Activated T-cell treated with anti-CD3 and anti-CD28 coated beads for 24 hours (primary cell): ENCODE results near the gene KCNMA1.
"Not testable (repeated sequence)": the region's sequence is repeated elsewhere in the genome, so short reads cannot be mapped to it uniquely, and the experiment has no call there.

Experiments used
- DNase-seq: peaks from one replicate; pipeline ENCODE4 v3.0.0-alpha.2; 2020; ENCODE audit warnings: low read depth

KCNMA1 gene

DNA sequence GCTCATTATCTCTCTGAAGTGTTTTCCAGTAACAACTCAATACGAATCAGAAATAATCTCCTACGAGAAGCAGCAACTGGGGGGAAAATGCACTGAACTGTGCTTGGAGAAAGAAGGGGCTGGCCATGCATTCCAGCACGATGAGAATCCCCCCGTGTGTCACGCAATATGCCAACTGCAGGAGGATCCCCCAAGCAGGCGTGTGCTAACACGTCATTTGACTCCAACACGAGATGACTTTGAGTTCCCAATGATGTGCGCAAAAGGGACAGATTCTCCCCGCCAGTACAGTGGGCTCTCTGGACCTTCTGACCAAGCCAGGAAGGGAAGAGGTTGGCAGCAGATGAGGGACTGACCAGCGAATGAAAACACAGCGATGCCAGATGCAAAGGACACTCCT, 105.5 kb downstream of the KCNMA1 start:
- DNase-seq: no peak

DNA sequence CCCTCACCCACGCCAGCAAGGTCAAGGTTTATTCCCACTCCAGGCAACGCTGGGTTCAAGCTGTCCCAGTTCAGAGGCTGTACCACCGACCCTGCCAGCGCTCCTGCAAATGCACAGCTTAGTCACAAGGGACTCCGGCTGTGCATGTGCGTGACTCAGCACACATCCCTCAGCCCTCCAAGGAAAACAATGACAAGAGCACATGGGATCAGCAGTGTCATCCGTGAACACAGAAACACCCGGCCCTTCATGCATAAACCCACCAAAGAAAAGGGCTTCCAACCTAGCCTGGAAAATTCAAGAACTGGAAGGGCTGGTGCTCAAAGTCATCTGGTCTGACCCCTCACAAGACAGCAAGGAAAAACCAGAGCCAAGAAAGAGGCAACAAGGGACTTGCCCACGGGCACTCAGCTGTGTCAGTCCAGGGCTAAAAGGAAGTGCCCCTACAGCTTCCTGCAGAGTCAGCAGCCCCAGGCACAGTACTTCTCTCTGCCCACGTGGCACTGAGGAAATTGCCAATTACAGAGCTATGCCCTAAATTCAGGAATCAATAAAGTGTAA, 106.1 kb downstream of the KCNMA1 start:
- no peak for DNase-seq

DNA sequence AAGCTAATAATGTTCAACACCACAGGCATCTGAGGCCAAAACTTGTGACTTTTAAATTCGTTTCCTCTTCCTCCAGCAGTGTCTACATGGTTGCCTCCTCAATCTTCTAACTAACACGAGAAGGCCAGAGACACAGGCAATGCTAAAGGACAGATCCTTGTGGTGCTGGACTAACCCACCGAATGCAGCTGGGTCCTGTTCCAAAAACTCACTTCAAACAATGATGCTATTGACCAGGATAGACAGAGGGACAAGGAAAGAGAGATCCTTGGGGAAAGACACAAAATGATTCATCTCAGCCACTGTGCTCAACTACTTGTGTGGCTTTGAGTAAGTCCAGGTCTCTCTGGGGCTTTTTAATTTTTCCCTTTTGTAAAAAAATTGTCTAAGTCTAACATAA, 107.6 kb downstream of the KCNMA1 start:
- DNase-seq: no peak

DNA sequence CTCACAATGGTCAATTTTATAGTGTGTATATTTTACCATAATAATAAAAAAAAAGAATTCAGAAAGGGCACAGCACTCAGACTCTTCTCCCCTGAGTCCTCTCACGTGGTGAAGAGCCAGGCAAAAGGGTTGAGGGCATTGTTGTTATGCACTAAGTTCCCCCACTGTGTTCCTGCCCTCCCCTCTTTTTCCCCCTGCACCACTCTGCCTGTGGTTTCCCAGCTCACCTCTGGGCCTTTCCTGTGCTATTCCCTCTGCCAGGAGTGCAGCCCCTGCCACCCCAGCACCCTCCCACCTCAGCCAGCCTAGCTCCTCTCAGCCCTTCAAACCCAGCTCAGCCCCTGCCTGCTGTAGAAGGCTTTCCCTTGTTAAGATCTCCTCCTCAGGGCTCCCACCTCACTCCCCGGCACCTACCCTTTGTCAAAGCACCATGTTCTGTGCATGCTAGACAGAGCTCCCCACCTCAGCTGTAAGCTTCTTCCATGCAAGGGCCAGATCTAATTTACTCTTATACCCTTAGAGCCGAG, 108.5 kb downstream of the KCNMA1 start:
- no peak for DNase-seq

DNA sequence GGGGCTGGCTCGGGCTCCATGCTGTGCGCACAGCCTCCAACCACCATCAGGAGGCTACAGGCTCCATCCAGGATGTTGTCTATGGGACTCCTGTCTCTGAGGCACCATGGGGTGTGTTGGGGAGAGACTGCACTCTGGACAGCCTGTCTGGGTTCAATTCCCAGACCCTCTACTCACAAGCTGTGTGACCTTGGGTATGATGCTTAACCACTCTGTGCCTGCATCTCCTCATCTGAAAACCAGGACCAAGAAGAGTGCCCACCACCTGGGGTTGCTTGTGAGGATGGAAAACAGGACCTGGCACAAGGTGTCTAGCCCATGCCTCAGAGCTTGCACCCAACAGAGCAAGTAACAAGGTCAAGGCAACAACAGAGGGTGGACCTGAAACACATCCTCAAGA, 109.8 kb downstream of the KCNMA1 start:
- DNase-seq: no peak

DNA sequence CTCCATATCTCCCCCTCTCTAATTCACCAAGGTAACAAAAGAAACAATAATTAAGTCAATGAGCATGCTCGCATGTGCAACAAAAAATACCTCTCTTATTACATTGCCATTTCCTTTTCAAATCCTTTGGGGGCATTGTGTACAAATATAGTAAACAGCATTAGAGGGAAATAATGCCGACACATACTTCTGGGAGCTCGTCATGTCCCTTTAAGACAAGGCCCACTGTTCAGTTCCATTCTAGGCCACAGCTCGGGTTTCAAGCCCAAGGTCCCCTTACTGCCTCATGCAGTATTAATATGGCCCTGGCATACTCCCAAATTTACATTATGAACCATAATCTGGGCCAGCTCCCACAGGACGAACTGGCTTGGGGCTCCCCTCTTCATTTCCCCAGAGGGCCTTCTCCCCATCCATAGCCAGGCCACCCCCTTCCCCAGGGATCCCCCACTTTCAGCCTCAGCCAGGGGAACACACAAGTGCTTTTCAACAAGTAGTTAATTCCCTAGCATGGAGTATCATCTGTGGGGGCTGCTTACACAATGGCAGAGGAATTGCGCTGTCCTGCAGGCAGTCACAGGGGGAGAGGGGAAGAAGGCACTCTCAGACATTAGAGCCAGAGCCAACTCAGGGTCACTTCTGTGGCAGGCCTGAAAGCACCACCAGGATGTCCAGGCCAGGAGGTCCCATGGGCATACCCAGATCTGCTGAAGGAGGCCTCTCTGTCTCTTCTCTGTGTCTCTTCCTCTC, 110.6 kb downstream of the KCNMA1 start:
- no peak for DNase-seq

DNA sequence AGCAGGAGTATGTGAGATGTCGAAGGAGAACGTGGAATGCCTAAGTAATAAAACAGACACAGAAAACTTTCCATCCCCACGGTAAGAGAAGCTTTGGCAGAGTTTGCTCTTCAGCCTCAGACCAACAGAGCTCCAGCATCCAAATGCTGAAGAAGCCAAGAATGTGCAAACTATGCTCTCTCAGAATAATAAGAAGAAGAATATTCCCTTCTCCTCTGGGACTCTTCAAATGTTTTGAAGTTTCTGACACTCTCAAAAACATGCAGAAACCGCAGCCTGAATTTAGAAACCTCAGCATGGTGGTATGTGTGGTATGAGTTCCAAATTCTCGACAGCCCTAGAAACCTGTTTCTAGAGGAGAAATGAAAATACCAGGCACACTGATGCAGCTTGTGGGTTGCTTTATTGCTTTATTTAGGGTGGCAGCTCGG, 113.3 kb downstream of the KCNMA1 start:
- DNase-seq: no peak

DNA sequence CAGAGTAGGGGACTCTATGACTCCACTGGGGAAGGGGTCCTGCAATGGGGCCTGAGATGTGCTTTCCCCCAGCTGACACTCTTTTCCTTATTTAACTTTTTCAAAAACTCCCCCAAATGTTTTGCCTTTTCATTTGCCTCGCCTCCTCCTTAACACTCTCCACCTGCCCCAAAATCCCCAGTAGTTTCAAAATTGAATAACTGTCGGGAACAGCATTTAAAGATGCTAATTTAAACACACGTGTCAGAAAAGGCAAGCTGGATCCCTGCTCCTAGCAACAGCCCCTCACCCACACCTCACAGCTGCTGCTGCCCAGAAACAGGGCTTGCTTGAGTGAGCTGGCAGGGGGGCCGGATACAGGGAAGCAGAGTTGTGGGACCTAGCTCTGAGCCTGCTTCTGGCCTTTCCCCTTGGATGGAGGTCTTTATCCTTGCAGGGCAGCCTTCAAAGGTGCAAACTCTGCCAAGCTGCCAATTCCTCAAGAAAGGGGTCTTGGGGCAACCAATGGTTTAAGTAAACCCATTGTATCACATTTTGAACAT, 115.3 kb downstream of the KCNMA1 start:
- no peak for DNase-seq

DNA sequence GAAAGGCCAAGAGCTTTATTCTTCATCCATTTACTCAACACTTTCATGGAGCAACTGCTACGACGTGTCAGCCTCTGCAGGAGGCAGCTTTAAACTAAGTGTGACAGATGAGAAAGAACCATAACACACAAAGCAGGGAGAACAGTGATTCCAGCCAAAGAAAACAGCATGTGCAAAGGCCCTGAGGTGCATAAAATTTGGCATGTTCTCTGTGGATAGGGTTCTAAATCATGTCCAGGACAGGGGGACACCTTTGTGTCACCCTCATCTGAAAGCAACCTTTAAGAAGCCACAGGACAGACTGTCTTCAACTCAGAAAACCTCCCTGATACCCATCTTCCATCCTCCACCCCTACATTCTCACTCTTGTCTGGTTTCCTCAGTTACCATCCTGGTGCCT, 116.6 kb downstream of the KCNMA1 start:
- no peak for DNase-seq

DNA sequence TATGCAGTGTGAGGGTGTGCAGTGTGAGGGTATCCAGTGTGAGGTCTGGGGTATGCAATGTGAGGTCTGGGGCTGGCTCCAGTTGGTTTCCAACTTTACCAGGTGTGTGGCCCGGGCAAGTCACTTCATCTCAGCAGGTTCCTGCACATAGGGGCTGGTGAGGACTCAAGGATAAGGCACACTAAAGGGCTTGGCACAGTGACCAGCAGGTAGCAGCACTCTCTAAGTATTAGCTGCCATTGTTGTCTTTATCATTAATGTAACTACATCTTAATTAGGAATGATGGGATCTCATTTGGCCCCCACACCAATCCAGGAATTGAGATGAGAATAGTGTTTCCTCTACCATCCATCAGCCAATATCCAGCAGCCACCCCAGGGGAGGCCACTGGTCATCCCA, 117.3 kb downstream of the KCNMA1 start:
- DNase-seq: no peak

DNA sequence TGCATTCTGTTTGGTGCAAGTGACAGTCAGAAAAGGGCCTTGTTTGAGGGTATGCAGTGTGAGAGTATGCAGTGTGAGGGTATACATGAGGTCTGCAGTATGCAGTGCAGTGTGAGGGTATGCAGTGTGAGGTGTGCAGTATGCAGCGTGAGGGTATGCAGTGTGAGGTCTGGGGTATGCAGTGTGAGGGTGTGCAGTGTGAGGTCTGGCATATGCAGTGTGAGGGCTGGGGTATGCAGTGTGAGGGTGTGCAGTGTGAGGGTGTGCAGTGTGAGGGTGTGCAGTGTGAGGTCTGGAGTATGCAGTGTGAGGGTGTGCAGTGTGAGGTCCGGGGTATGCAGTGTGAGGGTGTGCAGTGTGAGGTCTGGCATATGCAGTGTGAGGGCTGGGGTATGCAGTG, 117.8 kb downstream of the KCNMA1 start:
- DNase-seq: not testable (repeated sequence)

DNA sequence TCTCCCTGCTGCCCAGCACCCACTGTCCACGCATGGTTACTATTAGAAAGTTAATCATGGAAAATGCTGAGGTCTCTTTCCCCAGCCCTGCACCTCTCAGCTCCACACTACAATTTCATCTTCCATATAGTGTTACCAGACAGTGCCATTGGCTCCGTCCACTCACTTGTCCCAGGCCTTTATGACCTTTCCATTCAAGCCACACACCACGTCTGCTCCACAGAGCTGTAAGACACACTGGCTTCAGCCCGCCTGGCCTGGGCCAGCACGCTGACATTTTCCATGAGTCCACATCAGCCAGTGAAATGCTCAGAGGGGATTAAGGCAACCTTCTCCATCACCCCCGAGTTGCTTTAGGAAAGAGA, 118.7 kb downstream of the KCNMA1 start:
- DNase-seq: no peak

DNA sequence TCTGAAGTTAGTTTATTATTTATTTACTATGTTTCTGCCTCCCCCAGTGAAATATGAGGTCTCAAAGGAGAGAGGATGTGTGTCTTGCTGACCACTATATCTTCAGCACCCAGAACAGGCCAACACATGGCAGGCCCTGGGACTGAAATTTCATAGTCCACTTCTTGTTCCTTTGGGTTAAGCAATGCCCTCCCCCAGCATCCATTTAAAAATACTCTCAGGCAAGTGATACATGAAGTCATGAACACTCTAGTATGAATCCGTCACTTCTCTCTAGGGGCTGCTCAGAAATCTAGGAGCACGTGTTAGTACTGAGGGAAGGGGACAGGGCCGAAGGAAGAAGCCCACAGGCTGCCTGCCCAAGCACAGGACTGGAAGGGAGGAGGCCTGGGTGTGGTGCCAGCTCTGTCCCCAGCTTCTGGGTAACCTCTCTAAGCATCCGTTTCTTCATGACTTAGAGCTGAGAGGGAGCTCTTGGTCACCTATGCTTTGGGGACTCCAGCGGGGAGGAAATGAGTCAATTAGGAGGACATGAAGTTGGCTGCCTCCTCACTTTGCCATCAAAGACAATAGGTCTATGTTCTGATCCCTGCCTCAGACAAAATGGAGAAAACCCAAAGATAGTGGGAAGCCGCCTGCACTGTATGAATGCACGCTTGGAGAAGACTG, 119.2 kb downstream of the KCNMA1 start:
- no peak for DNase-seq

DNA sequence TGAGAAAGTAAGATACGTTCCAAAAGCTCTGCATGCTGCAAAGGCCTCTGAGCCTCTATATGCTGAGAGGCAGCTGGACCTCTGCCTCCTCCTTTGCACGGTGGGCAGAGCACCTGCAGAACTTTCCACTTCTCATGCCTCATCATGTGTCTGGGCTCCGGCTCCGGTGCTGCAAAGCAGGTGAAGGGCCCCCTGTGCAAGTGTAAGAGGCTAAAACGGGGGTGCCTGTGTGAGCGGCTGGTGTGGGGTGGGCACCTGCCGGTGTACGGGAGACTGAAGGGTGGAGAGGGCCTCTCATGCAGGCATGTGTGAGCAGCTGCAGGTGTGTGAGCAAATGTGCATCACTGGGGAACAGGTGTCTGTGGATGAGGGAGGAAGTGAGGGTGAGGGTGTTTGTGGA, 121.0 kb downstream of the KCNMA1 start:
- no peak for DNase-seq

DNA sequence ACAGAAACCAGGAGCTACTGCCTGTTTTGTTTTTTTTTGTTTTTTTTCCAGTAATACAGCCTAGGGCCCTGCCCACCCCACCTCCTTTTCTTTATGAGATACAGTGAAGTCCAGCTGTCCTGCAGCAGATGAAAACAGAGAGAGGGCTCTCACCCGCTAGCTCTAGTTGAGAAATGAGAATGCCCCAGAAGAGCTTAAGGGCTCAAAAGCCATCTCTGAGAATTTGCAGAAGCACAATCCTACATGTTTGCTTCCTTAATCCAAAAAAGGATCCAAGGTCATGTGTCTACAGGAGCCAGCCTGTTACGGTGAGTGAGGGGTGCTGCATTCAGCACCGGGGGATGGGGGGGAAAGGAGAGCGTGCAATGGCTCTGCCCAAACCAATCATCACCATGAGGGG, 122.7 kb downstream of the KCNMA1 start:
- DNase-seq: no peak

DNA sequence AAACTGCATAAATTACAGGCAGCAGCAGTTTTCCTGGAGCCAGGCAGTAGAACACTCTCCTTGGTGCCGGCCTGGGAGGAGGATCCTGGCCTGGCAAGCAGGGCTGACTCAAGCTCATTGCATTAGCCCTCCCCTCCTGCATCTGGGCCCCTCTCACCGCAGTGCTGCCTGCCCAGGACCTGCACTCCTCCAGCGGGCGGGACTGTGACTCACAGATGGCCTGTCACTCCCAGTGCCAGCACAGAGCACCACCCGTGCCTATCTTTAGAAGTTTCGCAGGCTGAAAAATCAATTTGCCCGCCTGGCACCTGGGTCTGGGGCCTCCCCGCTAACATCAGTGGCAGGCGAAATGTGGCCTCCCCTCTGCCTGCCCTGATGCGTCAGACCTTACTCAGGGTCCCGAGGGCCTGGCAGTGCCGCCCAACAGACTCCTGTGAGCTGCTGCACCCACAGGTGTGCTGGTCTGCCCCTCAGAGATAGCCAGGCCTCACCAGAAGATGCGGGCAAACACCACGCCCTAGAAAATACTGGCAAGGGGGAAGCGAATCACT, 123.8 kb downstream of the KCNMA1 start:
- no peak for DNase-seq

DNA sequence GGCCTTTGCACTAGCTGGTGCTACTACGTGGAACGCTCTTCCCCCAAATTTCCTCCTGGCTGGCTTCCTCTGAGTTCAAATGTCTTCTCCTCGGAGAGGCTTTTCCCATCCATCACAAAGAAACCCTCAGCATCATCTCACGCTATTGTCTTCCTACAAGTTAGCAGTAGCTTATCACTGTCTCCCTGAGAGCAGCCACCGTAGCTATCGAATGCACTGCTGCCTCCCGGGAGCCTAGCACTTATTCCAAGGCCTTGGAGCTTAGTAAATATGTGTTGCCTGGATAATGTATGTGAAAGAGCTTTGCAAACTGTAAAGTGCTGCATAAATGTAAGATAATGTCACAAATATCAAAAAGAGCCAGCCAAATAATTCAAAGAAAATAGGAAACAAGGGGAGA, 124.4 kb downstream of the KCNMA1 start:
- DNase-seq: no peak

DNA sequence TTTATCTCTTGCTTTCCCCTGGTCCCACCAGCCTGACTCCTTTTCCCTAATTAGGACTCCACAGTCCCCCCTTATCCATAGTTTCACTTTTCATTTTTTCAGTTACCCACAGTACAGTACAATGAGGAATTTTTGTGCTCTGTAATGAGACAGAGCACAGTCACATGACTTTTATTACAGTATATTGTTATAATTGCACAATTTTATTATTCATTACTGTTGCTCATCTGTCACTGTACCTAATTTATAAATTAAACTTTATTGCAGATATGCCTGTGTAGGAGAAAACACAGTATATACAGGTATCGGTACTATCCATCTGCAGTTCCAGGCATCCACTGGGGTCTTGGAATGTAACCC, 125.4 kb downstream of the KCNMA1 start:
- no peak for DNase-seq

DNA sequence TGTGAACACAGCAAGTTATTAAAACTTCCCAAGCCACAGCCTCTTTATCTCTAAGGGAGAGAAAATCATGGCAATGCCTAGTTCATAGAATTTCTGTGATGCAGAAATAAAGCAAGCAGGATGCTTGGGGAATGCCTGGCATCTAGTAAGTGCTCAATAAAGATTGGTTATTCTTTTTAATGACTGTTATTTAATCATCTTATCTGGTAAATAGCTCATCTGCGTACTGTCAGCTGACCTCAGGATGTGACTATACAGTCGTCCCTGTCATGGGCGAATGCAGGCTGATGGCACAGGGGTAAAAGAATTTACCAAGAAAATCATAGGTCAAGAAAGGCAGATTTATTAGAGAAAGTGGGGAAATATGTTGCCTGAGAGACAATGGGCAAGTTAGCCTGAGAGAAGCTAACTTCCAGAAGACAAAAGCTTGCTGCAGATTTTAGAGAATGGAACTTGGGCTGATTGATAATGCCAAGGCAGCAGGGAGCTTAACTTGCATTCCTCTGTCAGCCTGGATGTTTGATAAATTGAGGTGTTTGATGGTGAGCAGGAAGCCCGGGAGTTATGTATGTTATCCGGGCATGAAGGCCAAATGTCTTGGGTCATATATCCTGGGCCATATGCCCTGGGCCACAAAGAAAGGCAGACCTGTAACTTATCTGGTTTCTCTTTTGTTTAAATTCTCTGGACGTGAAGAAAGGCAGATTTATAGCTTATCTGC, 126.0 kb downstream of the KCNMA1 start:
- no peak for DNase-seq

DNA sequence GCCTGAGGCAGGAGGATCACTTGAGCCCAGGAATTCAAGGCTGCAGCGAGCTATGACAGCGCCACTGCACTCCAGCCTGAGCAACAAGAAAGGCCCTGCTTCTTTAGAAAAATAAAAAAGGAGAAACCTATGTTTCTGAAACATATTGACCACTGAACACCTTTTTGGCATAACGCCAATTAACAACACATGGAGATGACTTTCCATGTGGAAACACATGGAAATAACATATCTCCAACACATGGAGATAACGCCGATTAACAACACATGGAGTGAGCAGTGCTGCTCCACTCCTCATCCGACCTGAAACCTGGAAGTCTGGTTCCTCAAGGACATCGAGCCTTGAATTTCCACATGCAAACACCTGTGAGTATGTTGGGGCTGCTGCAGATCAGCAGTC, 126.9 kb downstream of the KCNMA1 start:
- DNase-seq: no peak

DNA sequence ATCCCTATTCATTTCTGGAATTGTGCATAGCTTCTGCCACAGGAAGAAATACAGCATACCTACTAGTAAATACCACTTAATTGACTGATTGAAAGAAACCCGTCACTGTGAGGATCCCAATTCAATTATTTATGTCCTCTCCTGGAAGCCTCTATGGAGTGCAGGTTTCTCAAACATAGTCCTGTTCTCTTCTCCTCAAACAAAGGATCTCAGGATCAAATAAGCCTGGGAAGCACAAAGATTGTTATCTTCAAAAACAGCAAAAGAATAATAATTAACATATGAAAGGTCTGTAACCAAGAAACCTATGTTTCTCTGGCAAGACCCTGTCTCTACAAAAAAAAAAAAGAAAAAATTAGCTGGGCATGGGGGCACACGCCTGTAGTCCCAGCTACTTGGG, 127.3 kb downstream of the KCNMA1 start:
- DNase-seq: no peak

DNA sequence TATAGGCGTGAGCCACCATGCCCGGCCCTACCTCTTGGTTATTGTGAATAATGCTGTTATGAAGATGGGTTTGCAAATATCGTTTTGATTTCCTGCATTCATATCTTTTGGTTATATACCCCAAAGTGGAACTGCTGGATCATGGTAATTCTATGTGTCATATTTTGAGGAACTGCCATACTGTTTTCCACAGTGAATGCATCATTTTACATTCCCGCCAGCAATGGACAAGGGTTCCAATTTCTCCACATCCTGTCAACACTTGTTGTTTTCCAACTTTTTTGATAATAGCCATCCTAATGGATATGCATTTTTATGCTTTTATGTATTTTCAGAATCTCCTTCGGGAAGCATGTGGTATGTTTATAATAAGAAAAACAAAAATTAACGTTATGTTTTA, 128.2 kb downstream of the KCNMA1 start:
- no peak for DNase-seq
